ENCODE measurements around the gene RPS6KA5. TPM values are rescaled to one million over a fixed set of nuclear protein-coding genes. Genes with fewer than 3 reads are reported as not detected.

RPS6KA5 gene
- total RNA-seq, 2 donors from 2014 or later: 15.2 to 19.2 TPM

DNA sequence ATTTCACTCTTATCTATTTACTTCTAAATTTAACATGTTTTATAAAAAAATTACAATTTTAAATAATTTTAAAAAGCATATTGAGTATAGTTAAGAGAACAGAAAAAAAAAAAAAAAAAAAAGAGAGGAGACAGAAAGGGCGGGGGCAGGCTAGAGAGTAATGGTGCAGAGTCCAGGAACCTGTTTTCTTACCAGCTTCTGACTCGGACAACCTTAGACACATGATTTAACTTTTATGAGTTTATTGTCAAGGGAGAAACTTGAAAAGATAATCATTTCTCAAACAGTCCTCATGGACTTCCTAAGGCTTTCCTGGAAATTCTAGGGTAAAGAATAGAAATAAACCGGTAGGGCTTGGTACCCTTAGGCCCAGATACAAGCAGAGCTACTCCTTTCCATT is 84.3 kb downstream of the RPS6KA5 start:
- Histone ChIP-seq H3K4me3 (no peak overlapping the region), H3K4me1 (peaks cover 6% of the 10 kb centered on the region), H3K27me3 (no peaks in the 10 kb centered on the region), H3K27ac (peak overlapping the region; percentile 70), H3K9ac (ENCODE audit: low read depth in 2 of 2, low read length in 2 of 2) (peak overlapping the region in 1 of 2 donors; percentile 51), H3K9me3 (no peaks in the 10 kb centered on the region), H3K36me3 (no peaks in the 10 kb centered on the region)
- DNase-seq: peak; percentile 60
- no peak for TF ChIP-seq CTCF (IDR thresholded peaks at IDR 0.05)
- intact Hi-C loops (cut with DNase I): no loop called here

DNA sequence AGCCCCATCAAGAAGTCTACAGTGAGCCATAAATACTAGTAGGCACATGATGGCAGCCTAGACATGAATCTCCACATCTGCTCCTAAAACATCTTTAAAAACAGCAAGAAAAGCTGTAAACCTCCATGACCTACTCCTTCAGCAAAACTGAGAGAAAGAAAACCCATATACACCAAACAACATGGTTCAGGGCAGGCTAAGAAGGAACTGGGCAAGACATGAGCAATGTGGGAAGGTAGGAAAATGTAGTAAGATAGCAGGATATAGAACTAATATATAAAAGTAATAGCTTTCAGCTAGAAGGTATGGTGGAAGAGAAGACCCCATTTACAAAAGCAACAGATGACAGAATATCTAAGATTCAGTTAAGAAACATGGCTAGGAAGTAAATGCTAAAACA is 88.8 kb downstream of the RPS6KA5 start:
- no peaks in the 10 kb centered on the region for H3K27me3 ChIP-seq
- no peaks in the 10 kb centered on the region for H3K9me3 ChIP-seq
- no peak overlapping the region for H3K27ac ChIP-seq
- TF ChIP-seq CTCF (IDR thresholded peaks at IDR 0.05): no peak
- intact Hi-C loops (cut with DNase I): no loop called here
- H3K36me3 ChIP-seq: no peaks in the 10 kb centered on the region
- H3K4me1 ChIP-seq: peaks cover 5% of the 10 kb centered on the region
- H3K9ac ChIP-seq (ENCODE audit: low read depth in 2 of 2, low read length in 2 of 2): no peak overlapping the region
- DNase-seq: no peak
- H3K4me3 ChIP-seq: no peak overlapping the region

GRCh38 chr14:90970167-90970600 is 90.3 kb downstream of the RPS6KA5 start:
- intact Hi-C loops (cut with DNase I): no loop called here
- no peaks in the 10 kb centered on the region for H3K36me3 ChIP-seq
- no peak for TF ChIP-seq CTCF (IDR thresholded peaks at IDR 0.05)
- no peak overlapping the region for H3K9ac ChIP-seq (ENCODE audit: low read depth in 2 of 2, low read length in 2 of 2)
- no peak for DNase-seq
- H3K4me1 ChIP-seq: peaks cover 5% of the 10 kb centered on the region
- no peaks in the 10 kb centered on the region for H3K9me3 ChIP-seq
- no peaks in the 10 kb centered on the region for H3K27me3 ChIP-seq
- peak overlapping the region; percentile 6 for H3K27ac ChIP-seq
- no peak overlapping the region for H3K4me3 ChIP-seq

DNA sequence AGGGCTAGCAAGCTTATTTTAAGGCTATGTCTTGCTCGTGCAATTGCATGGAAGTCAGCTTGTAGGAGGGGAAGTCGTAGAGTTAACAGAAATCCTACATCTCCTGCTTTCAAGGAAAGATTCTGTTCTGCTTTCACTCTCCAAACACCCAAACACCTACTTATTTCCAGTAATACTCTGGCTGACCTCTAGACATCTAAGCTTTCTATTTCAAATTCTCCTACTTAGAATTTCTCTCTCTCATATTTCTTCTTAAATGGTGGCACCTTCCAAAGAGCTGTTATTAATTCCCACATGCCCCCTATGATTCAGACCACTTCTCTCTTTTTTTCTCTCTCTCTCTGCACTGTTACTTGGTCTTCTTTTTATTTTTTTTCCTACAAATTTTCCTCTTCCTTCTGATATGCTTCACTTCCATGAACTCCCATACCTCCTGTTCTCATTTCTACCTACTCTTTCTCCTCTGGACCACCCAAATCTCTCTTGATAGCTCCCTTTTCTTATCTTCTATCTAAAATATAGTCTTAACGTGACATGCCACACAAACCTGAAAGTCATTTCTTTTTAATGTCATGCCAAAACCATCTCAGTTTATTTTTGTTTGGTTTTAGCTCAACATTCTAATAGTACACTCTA is 90.8 kb downstream of the RPS6KA5 start:
- Histone ChIP-seq H3K27me3 (no peaks in the 10 kb centered on the region), H3K4me1 (peaks cover 5% of the 10 kb centered on the region), H3K27ac (peak overlapping the region; percentile 6), H3K4me3 (no peak overlapping the region), H3K9me3 (no peaks in the 10 kb centered on the region), H3K9ac (ENCODE audit: low read depth in 2 of 2, low read length in 2 of 2) (no peak overlapping the region), H3K36me3 (no peaks in the 10 kb centered on the region)
- TF ChIP-seq CTCF (IDR thresholded peaks at IDR 0.05): no peak
- no peak for DNase-seq
- intact Hi-C loops (cut with DNase I): no loop called here

DNA sequence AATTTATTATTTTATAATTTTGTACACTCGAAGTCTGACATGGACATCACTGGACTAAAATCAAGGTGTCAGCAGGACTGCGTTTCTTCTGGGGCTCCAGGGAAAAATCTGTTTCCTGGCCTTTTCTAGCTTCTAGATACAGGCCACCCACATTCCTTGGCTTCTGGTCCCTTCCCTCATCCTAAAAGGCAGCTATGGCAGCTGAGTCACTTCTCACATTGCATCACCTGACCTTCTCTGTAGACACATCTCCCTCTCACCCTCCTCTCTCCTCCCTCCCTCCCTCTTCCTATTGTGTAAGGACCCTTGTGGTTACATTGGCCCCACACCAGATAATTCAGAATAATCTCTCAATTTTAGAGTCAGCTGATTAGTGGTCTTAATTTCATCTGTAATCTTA is 92.4 kb downstream of the RPS6KA5 start:
- Histone ChIP-seq H3K27ac (no peak overlapping the region), H3K36me3 (no peaks in the 10 kb centered on the region), H3K4me1 (peaks cover 5% of the 10 kb centered on the region), H3K9ac (ENCODE audit: low read depth in 2 of 2, low read length in 2 of 2) (no peak overlapping the region), H3K9me3 (no peaks in the 10 kb centered on the region), H3K27me3 (no peaks in the 10 kb centered on the region), H3K4me3 (no peak overlapping the region)
- intact Hi-C loops (cut with DNase I): no loop called here
- TF ChIP-seq CTCF (IDR thresholded peaks at IDR 0.05): no peak
- no peak for DNase-seq

Data from colonic mucosa (tissue), 4 donors.